Measurements from ENCODE around the gene FAHD1. TPM values are rescaled to one million over a fixed set of nuclear protein-coding genes. Genes with fewer than 3 reads are reported as not detected.

Gene FAHD1
- total RNA-seq, 1 donor from 2014 or later: 26.3 TPM

GRCh38 chr16:1788095-1788707 lies 38.8 kb upstream of the FAHD1 start:
- Histone ChIP-seq H3K9me3 (replicated peaks) (no peaks in the 10 kb centered on the region), H3K27ac (replicated peaks) (no peak overlapping the region), H3K4me3 (no peak overlapping the region), H3K4me1 (peaks cover 32% of the 10 kb centered on the region), H3K36me3 (peaks cover 45% of the 10 kb centered on the region), H3K27me3 (ENCODE audit: low read depth) (no peaks in the 10 kb centered on the region)
- no peak for DNase-seq
- intact Hi-C loops (cut with micrococcal nuclease): no loop called here
- no peak for TF ChIP-seq CTCF (IDR thresholded peaks at IDR 0.05; ENCODE audit: borderline replicate concordance)

- TF ChIP-seq CTCF (IDR thresholded peaks at IDR 0.05; ENCODE audit: borderline replicate concordance): no peak
- peaks cover 27% of the 10 kb centered on the region for H3K4me1 ChIP-seq
- H3K4me3 ChIP-seq: no peak overlapping the region
- DNase-seq: no peak
- H3K27me3 ChIP-seq (ENCODE audit: low read depth): no peaks in the 10 kb centered on the region
- peaks cover 45% of the 10 kb centered on the region for H3K36me3 ChIP-seq
- intact Hi-C loops (cut with micrococcal nuclease): no loop called here
- H3K27ac ChIP-seq (replicated peaks): no peak overlapping the region
- H3K9me3 ChIP-seq (replicated peaks): no peaks in the 10 kb centered on the region
Measured at GRCh38 chr16:1788708-1789100, 38.3 kb upstream of the FAHD1 start.

- intact Hi-C loops (cut with micrococcal nuclease): no loop called here
- H3K36me3 ChIP-seq: peaks cover 45% of the 10 kb centered on the region
Measured at GRCh38 chr16:1789643-1790045, 37.4 kb upstream of the FAHD1 start.

GRCh38 chr16:1790261-1790610 lies 36.8 kb upstream of the FAHD1 start:
- Histone ChIP-seq H3K9me3 (replicated peaks) (no peaks in the 10 kb centered on the region), H3K27ac (replicated peaks) (no peak overlapping the region), H3K27me3 (ENCODE audit: low read depth) (no peaks in the 10 kb centered on the region), H3K4me3 (no peak overlapping the region), H3K36me3 (peaks cover 45% of the 10 kb centered on the region), H3K4me1 (peaks cover 11% of the 10 kb centered on the region)
- intact Hi-C loops (cut with micrococcal nuclease): no loop called here
- DNase-seq: no peak
- no peak for TF ChIP-seq CTCF (IDR thresholded peaks at IDR 0.05; ENCODE audit: borderline replicate concordance)

More at GRCh38 chr16:1789643-1790045, 37.4 kb upstream of the FAHD1 start:
- no peaks in the 10 kb centered on the region for H3K9me3 ChIP-seq (replicated peaks)
- H3K27me3 ChIP-seq (ENCODE audit: low read depth): no peaks in the 10 kb centered on the region
- no peak for TF ChIP-seq CTCF (IDR thresholded peaks at IDR 0.05; ENCODE audit: borderline replicate concordance)
- DNase-seq: no peak
- peaks cover 17% of the 10 kb centered on the region for H3K4me1 ChIP-seq
- H3K4me3 ChIP-seq: no peak overlapping the region
- no peak overlapping the region for H3K27ac ChIP-seq (replicated peaks)

GRCh38 chr16:1790611-1791255 lies 36.3 kb upstream of the FAHD1 start:
- no peak for TF ChIP-seq CTCF (IDR thresholded peaks at IDR 0.05; ENCODE audit: borderline replicate concordance)
- Histone ChIP-seq H3K36me3 (peaks cover 45% of the 10 kb centered on the region), H3K4me3 (no peak overlapping the region), H3K9me3 (replicated peaks) (no peaks in the 10 kb centered on the region), H3K27me3 (ENCODE audit: low read depth) (no peaks in the 10 kb centered on the region), H3K4me1 (peaks cover 6% of the 10 kb centered on the region), H3K27ac (replicated peaks) (no peak overlapping the region)
- intact Hi-C loops (cut with micrococcal nuclease): no loop called here
- DNase-seq: no peak
